GM12801 (cell line): ENCODE measurements around the gene TAS2R43.

Experiments
- CTCF ChIP-seq: IDR thresholded peaks from one replicate; pipeline ENCODE4 v1.5.1; 2011; ENCODE audit warnings: control low read depth; ENCODE audit not compliant: insufficient read length; ENCODE audit errors: extremely low read depth

The TAS2R43 gene

GRCh38 chr12:11092128-11092527 is at the start of gene TAS2R43:
Gene TAS2R43 (minus strand): TSS chr12:11092313. CDS start chr12:11092229, 84 bp downstream.
- TF ChIP-seq CTCF: no peak

- no peak for TF ChIP-seq CTCF
Measured at GRCh38 chr12:11136075-11136474, 44.0 kb upstream of the TAS2R43 start.

- no peak for TF ChIP-seq CTCF
Measured at GRCh38 chr12:11134305-11134704, 42.2 kb upstream of the TAS2R43 start, which contains the start of gene TAS2R30. Gene TAS2R30 (minus strand): TSS chr12:11134644. CDS start chr12:11134244, 400 bp downstream.

- TF ChIP-seq CTCF: no peak
Measured at GRCh38 chr12:11133816-11134215, 41.7 kb upstream of the TAS2R43 start.

- TF ChIP-seq CTCF: no peak
Measured at GRCh38 chr12:11133162-11133561, 41.0 kb upstream of the TAS2R43 start.

GRCh38 chr12:11130999-11131398 is 38.9 kb upstream of the TAS2R43 start:
- TF ChIP-seq CTCF: no peak

- TF ChIP-seq CTCF: no peak
Measured at GRCh38 chr12:11130382-11130781, 38.3 kb upstream of the TAS2R43 start.

- no peak for TF ChIP-seq CTCF
Measured at GRCh38 chr12:11108862-11109261, 16.7 kb upstream of the TAS2R43 start.
